ENCODE results near the gene TP63.

DNA sequence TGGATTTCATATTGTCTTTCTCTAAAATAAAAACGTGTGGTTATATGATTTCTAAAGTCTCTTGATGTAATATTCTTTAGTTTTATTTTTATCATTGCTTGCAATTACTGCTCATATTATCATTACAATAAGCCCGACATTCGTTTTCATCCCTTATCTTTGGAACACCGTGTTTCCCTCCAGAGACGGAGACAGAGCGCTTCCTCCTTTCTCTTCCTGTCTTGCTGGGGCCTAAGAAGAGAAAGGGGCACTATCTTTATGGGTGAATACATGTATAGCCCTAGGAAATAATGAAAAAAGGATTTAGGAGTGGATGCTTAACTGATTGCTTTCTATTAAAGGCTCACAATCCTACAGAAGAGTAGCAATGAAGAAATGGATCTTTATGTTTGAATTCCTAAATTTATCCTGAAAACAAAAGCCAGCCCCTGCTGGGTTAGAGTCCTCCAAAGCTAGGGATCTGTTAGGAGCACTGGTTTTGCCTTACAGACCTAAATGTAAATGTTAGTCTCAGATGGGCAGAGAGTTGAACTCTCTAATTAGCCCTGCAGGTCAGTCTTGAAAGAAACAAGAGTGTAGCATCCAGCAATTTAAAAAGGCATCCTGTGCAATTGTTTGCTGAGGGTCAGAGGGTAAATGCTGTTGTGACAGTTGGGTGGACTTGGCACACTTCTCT lies 145.1 kb downstream of the TP63 start:
- TF ChIP-seq, protein P1, sequence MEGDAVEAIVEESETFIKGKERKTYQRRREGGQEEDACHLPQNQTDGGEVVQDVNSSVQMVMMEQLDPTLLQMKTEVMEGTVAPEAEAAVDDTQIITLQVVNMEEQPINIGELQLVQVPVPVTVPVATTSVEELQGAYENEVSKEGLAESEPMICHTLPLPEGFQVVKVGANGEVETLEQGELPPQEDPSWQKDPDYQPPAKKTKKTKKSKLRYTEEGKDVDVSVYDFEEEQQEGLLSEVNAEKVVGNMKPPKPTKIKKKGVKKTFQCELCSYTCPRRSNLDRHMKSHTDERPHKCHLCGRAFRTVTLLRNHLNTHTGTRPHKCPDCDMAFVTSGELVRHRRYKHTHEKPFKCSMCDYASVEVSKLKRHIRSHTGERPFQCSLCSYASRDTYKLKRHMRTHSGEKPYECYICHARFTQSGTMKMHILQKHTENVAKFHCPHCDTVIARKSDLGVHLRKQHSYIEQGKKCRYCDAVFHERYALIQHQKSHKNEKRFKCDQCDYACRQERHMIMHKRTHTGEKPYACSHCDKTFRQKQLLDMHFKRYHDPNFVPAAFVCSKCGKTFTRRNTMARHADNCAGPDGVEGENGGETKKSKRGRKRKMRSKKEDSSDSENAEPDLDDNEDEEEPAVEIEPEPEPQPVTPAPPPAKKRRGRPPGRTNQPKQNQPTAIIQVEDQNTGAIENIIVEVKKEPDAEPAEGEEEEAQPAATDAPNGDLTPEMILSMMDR (IDR thresholded peaks at IDR 0.05): no peak
- TF ChIP-seq POLR2A (IDR thresholded peaks at IDR 0.05): no peak

Data from adrenal gland (tissue), 5 donors.